Endothelial cell (in vitro differentiated cells): ENCODE results near the gene AUTS2. TPM values are rescaled to one million over a fixed set of nuclear protein-coding genes. Genes with fewer than 3 reads are reported as not detected.

Experiments used
- DNase-seq: peaks from one replicate; pipeline ENCODE4 v3.0.0; 2021; ENCODE audit warnings: low spot score
- H3K27ac Mint-ChIP-seq: one replicate; pipeline ENCODE4 v1.8.0; 2021; ENCODE audit warnings: mixed read lengths, inconsistent platforms; ENCODE audit not compliant: unreplicated experiment
- H3K27me3 Mint-ChIP-seq: one replicate; pipeline ENCODE4 v1.8.0; 2021; ENCODE audit warnings: mild to moderate bottlenecking, moderate library complexity, mixed read lengths, inconsistent platforms; ENCODE audit not compliant: unreplicated experiment
- H3K36me3 Mint-ChIP-seq: one replicate; pipeline ENCODE4 v1.8.0; 2021; ENCODE audit warnings: mild to moderate bottlenecking, low read depth, mixed read lengths, inconsistent platforms; ENCODE audit not compliant: unreplicated experiment
- H3K4me1 Mint-ChIP-seq: one replicate; pipeline ENCODE4 v1.8.0; 2021; ENCODE audit warnings: mild to moderate bottlenecking, mixed read lengths, inconsistent platforms; ENCODE audit not compliant: unreplicated experiment
- H3K4me3 Mint-ChIP-seq: one replicate; pipeline ENCODE4 v1.8.0; 2021; ENCODE audit warnings: mild to moderate bottlenecking, mixed read lengths, inconsistent platforms; ENCODE audit not compliant: unreplicated experiment
- H3K9me3 Mint-ChIP-seq: one replicate; pipeline ENCODE4 v1.8.0; 2021; ENCODE audit warnings: mixed read lengths, inconsistent platforms; ENCODE audit not compliant: unreplicated experiment
- total RNA-seq: library from RNA; stranded (reverse); fragmentation: NEBNext Ultra II Directional; extraction: Animal tissue kit (Norgen Biotek cat#: 25700); gene quantifications from one replicate; pipeline ENCODE4 v1.2.1, GENCODE V29; 2021; ENCODE audit not compliant: unreplicated experiment
- TF ChIP-seq, protein P1 (sequence below): fragments of 200-600 bp; sonication (generic); IDR thresholded peaks from one replicate; pipeline ENCODE4 v1.5.0; 2021; ENCODE audit warnings: antibody characterized with exemption; ENCODE audit not compliant: unreplicated experiment

AUTS2 gene
- total RNA-seq, 1 donor from 2014 or later: 103 TPM

DNA sequence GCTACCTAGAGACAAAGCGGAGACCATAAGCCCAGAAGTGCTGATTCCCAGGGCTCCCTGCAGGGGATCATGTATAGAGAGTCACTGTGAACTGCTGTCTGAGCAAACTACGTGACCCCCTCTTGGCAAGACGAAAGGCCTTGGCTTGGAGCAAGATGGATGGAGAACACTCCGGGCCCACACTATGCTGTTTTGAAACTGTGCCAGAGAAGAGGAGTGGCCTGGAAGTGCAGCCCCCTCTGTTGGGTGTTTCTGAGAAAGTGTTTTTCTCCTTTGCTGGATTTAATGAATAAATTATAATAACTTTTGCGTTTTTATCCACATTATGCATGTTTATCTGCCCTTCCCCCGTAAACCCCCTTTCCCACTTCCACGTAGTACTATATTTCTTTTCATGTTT is 894.4 kb downstream of the AUTS2 start:
- Mint-ChIP-seq H3K27ac (no peak overlapping the region), H3K27me3 (peaks cover 3% of the 10 kb centered on the region), H3K9me3 (no peaks in the 10 kb centered on the region), H3K4me1 (peaks cover under 1% of the 10 kb centered on the region), H3K4me3 (no peak overlapping the region), H3K36me3 (peaks cover 2% of the 10 kb centered on the region)
- TF ChIP-seq, protein P1, sequence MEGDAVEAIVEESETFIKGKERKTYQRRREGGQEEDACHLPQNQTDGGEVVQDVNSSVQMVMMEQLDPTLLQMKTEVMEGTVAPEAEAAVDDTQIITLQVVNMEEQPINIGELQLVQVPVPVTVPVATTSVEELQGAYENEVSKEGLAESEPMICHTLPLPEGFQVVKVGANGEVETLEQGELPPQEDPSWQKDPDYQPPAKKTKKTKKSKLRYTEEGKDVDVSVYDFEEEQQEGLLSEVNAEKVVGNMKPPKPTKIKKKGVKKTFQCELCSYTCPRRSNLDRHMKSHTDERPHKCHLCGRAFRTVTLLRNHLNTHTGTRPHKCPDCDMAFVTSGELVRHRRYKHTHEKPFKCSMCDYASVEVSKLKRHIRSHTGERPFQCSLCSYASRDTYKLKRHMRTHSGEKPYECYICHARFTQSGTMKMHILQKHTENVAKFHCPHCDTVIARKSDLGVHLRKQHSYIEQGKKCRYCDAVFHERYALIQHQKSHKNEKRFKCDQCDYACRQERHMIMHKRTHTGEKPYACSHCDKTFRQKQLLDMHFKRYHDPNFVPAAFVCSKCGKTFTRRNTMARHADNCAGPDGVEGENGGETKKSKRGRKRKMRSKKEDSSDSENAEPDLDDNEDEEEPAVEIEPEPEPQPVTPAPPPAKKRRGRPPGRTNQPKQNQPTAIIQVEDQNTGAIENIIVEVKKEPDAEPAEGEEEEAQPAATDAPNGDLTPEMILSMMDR: no peak
- no peak for DNase-seq

DNA sequence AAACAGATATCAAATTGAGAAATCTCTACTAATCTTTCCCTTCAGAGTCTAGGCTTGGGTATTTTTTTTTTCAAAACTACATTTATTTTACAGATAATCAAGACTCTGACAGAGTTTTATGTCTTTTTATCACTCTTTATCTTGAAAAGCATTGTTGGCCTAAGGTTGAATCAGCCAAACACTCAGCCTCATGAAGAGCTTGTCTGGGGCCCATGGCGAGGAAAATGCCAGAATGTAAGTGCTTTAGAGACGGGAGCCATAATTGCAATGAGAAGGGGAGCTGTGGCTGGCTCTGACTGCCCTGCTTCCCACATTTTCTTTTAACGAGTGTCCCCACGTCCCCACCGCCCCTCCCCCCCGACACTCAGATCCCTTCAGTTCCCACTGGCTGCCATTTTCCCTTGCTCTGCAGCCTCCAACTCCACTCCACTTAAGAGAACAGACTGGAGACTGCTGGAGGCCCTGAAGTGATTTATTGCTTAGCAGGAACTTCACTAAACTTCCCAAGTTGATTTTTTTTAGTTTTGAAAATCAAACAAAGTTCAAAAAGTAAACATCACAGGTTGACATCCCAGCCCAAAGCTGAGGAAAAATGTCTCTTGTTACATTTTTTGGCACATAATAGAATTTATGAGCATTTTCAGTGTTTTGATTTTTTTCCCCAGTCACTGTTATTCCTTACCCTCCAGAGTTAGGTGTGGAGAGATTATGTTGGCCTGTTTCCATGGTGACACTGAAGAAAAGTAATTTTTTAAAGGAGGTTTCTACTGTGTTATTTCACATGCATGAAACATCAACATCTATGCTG is 896.2 kb downstream of the AUTS2 start:
- no peak for DNase-seq
- TF ChIP-seq, protein P1: no peak
- no peaks in the 10 kb centered on the region for H3K27me3 Mint-ChIP-seq
- no peak overlapping the region for H3K4me3 Mint-ChIP-seq
- H3K4me1 Mint-ChIP-seq: no peaks in the 10 kb centered on the region
- H3K9me3 Mint-ChIP-seq: no peaks in the 10 kb centered on the region
- no peaks in the 10 kb centered on the region for H3K36me3 Mint-ChIP-seq
- H3K27ac Mint-ChIP-seq: no peak overlapping the region

DNA sequence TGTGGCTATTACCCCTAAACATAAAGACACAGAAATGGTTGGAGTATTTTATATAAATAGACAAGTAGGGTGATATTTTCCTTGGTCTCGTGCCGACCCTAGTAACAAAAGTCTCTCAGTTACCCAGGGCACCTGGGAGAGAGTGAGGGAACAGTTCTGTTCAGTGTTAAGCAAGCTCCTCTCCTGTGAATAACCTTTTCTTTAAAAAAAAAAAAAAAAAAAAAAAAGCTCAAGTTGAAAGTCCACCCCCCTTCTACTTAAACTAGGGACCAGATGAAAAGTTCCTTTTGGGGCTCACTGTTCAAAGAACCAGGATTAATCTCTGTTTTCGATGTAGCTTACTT is 896.7 kb downstream of the AUTS2 start:
- Mint-ChIP-seq H3K27ac (no peak overlapping the region), H3K36me3 (no peaks in the 10 kb centered on the region), H3K27me3 (no peaks in the 10 kb centered on the region), H3K4me1 (no peaks in the 10 kb centered on the region), H3K9me3 (no peaks in the 10 kb centered on the region), H3K4me3 (no peak overlapping the region)
- TF ChIP-seq, protein P1: no peak
- DNase-seq: no peak

DNA sequence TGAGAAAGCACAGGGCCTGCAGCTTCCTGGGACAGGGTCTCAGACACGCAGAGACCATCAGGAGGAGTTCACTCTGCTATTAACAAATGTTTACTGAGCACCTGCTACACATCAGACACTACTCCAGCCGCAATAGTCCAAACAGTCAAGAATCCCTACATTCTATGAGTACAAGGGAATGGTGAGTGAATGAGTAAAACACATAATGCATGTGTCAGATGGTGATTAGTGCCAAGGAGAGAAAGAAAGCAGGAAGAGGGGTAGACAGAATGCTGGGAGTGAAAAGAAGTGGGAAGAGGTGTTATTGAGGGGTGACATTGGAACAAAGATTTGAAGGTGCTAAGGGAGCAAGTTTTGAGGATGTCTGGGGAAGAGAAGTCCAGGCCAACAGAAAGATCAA is 899.5 kb downstream of the AUTS2 start:
- H3K4me3 Mint-ChIP-seq: no peak overlapping the region
- no peaks in the 10 kb centered on the region for H3K27me3 Mint-ChIP-seq
- no peaks in the 10 kb centered on the region for H3K36me3 Mint-ChIP-seq
- TF ChIP-seq, protein P1: no peak
- no peaks in the 10 kb centered on the region for H3K9me3 Mint-ChIP-seq
- H3K27ac Mint-ChIP-seq: no peak overlapping the region
- peaks cover 2% of the 10 kb centered on the region for H3K4me1 Mint-ChIP-seq
- DNase-seq: no peak

DNA sequence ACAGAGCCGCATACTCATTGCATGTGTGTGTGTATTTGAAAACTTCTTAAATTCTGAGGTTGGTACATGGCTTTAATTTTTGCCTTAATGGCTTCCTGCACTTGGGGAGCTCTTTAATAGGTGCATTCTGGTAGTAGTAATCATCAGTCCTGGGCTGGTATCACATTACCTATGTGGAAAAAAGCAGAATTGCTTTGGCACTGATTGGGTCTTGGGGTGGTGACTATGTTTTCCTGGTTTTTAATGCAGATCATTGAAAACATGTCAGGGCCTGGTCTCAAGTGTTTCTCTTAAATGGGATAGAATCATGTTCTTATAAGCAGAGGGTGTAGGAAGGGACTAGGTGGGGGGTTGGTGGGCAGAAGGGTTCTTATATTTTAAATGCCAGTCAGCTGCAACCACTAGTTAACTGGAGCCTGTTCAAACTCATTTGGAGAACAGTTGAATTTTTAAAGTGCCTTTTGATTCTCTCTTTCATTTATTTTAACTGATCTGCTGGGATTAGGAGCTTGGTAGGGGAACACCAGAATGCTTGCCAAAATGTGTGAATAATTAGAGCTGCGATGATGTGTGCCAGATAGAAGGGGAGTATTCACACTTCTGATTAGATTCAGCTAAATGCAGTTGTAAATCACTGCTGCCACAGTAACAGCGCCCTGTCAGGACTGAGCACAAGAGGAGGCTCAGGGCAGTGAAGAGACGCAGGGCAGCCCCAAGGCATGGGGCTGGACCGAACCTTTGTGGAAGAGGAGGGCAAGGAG is 900.1 kb downstream of the AUTS2 start:
- H3K9me3 Mint-ChIP-seq: no peaks in the 10 kb centered on the region
- TF ChIP-seq, protein P1: no peak
- H3K4me1 Mint-ChIP-seq: peaks cover 2% of the 10 kb centered on the region
- DNase-seq: no peak
- no peak overlapping the region for H3K4me3 Mint-ChIP-seq
- no peak overlapping the region for H3K27ac Mint-ChIP-seq
- H3K27me3 Mint-ChIP-seq: no peaks in the 10 kb centered on the region
- no peaks in the 10 kb centered on the region for H3K36me3 Mint-ChIP-seq
